Measurements from ENCODE around the gene AGBL4. TPM values are rescaled to one million over a fixed set of nuclear protein-coding genes. Genes with fewer than 3 reads are reported as not detected.

The AGBL4 gene
- total and polyA plus RNA-seq, 2 experiments from 2014 or later, result not detected

- WGBS, 2 experiments (ENCODE audit: low coverage in 1 of 2, low lambda C conversion rate in 2 of 2, missing lambda C conversion rate in 2 of 2), result 36 to 40% methylated on average over 7 of the region's 7 CpGs
- no peaks in the 10 kb centered on the region for H3K79me2 ChIP-seq (ENCODE audit: insufficient read depth)
- no peak overlapping the region for H2AFZ ChIP-seq
- H3K27me3 ChIP-seq (replicated peaks; ENCODE audit: insufficient read depth), result no peaks in the 10 kb centered on the region
- no peaks in the 10 kb centered on the region for H3K9me3 ChIP-seq (ENCODE audit: low read depth)
- H3K4me1 ChIP-seq (ENCODE audit: insufficient read depth), result no peaks in the 10 kb centered on the region
- no peak overlapping the region for H3K4me2 ChIP-seq (ENCODE audit: unreplicated experiment)
- no peaks in the 10 kb centered on the region for H3K9me2 ChIP-seq (ENCODE audit: insufficient read depth)
- no peak overlapping the region for H3K4me3 ChIP-seq
- H3K27ac ChIP-seq, result no peak overlapping the region
- no peak overlapping the region for H3K9ac ChIP-seq
- no peak for TF ChIP-seq EZH2 (IDR thresholded peaks at IDR 0.05; ENCODE audit: insufficient read depth, poor library complexity, severe bottlenecking)
- no peak for TF ChIP-seq EZH2phosphoT487 (IDR thresholded peaks at IDR 0.05; ENCODE audit: insufficient read depth, low read depth)
- no peak for DNase-seq
- H3K36me3 ChIP-seq (ENCODE audit: low read depth), result no peaks in the 10 kb centered on the region
- H4K20me1 ChIP-seq (ENCODE audit: insufficient read depth), result no peaks in the 10 kb centered on the region
- in situ Hi-C loops (cut with MboI), result no loop called here
- H3F3A ChIP-seq (ENCODE audit: insufficient read depth), result no peaks in the 10 kb centered on the region
Observed at GRCh38 chr1:48570568-48570967, 1453.2 kb downstream of the AGBL4 start.

GRCh38 chr1:48568501-48568900 is 1455.3 kb downstream of the AGBL4 start:
- Histone ChIP-seq H3K9me2 (ENCODE audit: insufficient read depth) (no peaks in the 10 kb centered on the region), H3K36me3 (ENCODE audit: low read depth) (no peaks in the 10 kb centered on the region), H3K27ac (no peak overlapping the region), H3K27me3 (replicated peaks; ENCODE audit: insufficient read depth) (no peaks in the 10 kb centered on the region), H2AFZ (no peak overlapping the region), H3K4me1 (ENCODE audit: insufficient read depth) (no peaks in the 10 kb centered on the region), H3K9ac (no peak overlapping the region), H4K20me1 (ENCODE audit: insufficient read depth) (no peaks in the 10 kb centered on the region), H3K4me3 (no peak overlapping the region), H3F3A (ENCODE audit: insufficient read depth) (no peaks in the 10 kb centered on the region), H3K79me2 (ENCODE audit: insufficient read depth) (no peaks in the 10 kb centered on the region), H3K9me3 (ENCODE audit: low read depth) (no peaks in the 10 kb centered on the region), H3K4me2 (ENCODE audit: unreplicated experiment) (no peak overlapping the region)
- in situ Hi-C loops (cut with MboI), result no loop called here
- WGBS, 2 experiments (ENCODE audit: low coverage in 1 of 2, low lambda C conversion rate in 2 of 2, missing lambda C conversion rate in 2 of 2), result 15 to 16% methylated on average over 2 of the region's 2 CpGs
- peak; percentile 9 for DNase-seq
- TF ChIP-seq EZH2 (IDR thresholded peaks at IDR 0.05; ENCODE audit: insufficient read depth, poor library complexity, severe bottlenecking) (no peak), EZH2phosphoT487 (IDR thresholded peaks at IDR 0.05; ENCODE audit: insufficient read depth, low read depth) (no peak)

GRCh38 chr1:48566492-48566891 is 1457.3 kb downstream of the AGBL4 start:
- in situ Hi-C loops (cut with MboI), result no loop called here
- Histone ChIP-seq H3K27ac (no peak overlapping the region), H3K27me3 (replicated peaks; ENCODE audit: insufficient read depth) (no peaks in the 10 kb centered on the region), H4K20me1 (ENCODE audit: insufficient read depth) (no peaks in the 10 kb centered on the region), H3K36me3 (ENCODE audit: low read depth) (no peaks in the 10 kb centered on the region), H3K9ac (no peak overlapping the region), H3K79me2 (ENCODE audit: insufficient read depth) (no peaks in the 10 kb centered on the region), H3K4me1 (ENCODE audit: insufficient read depth) (no peaks in the 10 kb centered on the region), H3K4me3 (no peak overlapping the region), H3K4me2 (ENCODE audit: unreplicated experiment) (no peak overlapping the region), H3K9me2 (ENCODE audit: insufficient read depth) (no peaks in the 10 kb centered on the region), H3F3A (ENCODE audit: insufficient read depth) (no peaks in the 10 kb centered on the region), H2AFZ (no peak overlapping the region), H3K9me3 (ENCODE audit: low read depth) (no peaks in the 10 kb centered on the region)
- TF ChIP-seq EZH2phosphoT487 (IDR thresholded peaks at IDR 0.05; ENCODE audit: insufficient read depth, low read depth), result no peak
- no peak for TF ChIP-seq EZH2 (IDR thresholded peaks at IDR 0.05; ENCODE audit: insufficient read depth, poor library complexity, severe bottlenecking)
- 8 to 10% methylated on average over 2 of the region's 2 CpGs for WGBS, 2 experiments (ENCODE audit: low coverage in 1 of 2, low lambda C conversion rate in 2 of 2, missing lambda C conversion rate in 2 of 2)
- no peak for DNase-seq

- Histone ChIP-seq H3K36me3 (ENCODE audit: low read depth) (no peaks in the 10 kb centered on the region), H3K9ac (no peak overlapping the region), H3K27ac (no peak overlapping the region), H3K9me3 (ENCODE audit: low read depth) (no peaks in the 10 kb centered on the region), H3K4me2 (ENCODE audit: unreplicated experiment) (no peak overlapping the region), H3K4me1 (ENCODE audit: insufficient read depth) (no peaks in the 10 kb centered on the region), H2AFZ (no peak overlapping the region), H3K27me3 (replicated peaks; ENCODE audit: insufficient read depth) (no peaks in the 10 kb centered on the region), H3K79me2 (ENCODE audit: insufficient read depth) (no peaks in the 10 kb centered on the region), H3K4me3 (no peak overlapping the region), H3F3A (ENCODE audit: insufficient read depth) (no peaks in the 10 kb centered on the region), H4K20me1 (ENCODE audit: insufficient read depth) (no peaks in the 10 kb centered on the region), H3K9me2 (ENCODE audit: insufficient read depth) (no peaks in the 10 kb centered on the region)
- DNase-seq, result no peak
- no peak for TF ChIP-seq EZH2 (IDR thresholded peaks at IDR 0.05; ENCODE audit: insufficient read depth, poor library complexity, severe bottlenecking)
- TF ChIP-seq EZH2phosphoT487 (IDR thresholded peaks at IDR 0.05; ENCODE audit: insufficient read depth, low read depth), result no peak
- in situ Hi-C loops (cut with MboI), result no loop called here
- WGBS, 2 experiments (ENCODE audit: low coverage in 1 of 2, low lambda C conversion rate in 2 of 2, missing lambda C conversion rate in 2 of 2), result 23 to 32% methylated on average over 1 of the region's 1 CpG
Observed at GRCh38 chr1:48563021-48563420, 1460.7 kb downstream of the AGBL4 start.

GRCh38 chr1:48561444-48561843 is 1462.3 kb downstream of the AGBL4 start:
- no peaks in the 10 kb centered on the region for H3F3A ChIP-seq (ENCODE audit: insufficient read depth)
- H3K9me3 ChIP-seq (ENCODE audit: low read depth), result no peaks in the 10 kb centered on the region
- 61 to 72% methylated on average over 1 of the region's 1 CpG for WGBS, 2 experiments (ENCODE audit: low coverage in 1 of 2, low lambda C conversion rate in 2 of 2, missing lambda C conversion rate in 2 of 2)
- no peak overlapping the region for H3K9ac ChIP-seq
- no peaks in the 10 kb centered on the region for H3K79me2 ChIP-seq (ENCODE audit: insufficient read depth)
- H3K4me3 ChIP-seq, result no peak overlapping the region
- H4K20me1 ChIP-seq (ENCODE audit: insufficient read depth), result no peaks in the 10 kb centered on the region
- H3K4me2 ChIP-seq (ENCODE audit: unreplicated experiment), result no peak overlapping the region
- TF ChIP-seq EZH2phosphoT487 (IDR thresholded peaks at IDR 0.05; ENCODE audit: insufficient read depth, low read depth), result no peak
- no peak for TF ChIP-seq EZH2 (IDR thresholded peaks at IDR 0.05; ENCODE audit: insufficient read depth, poor library complexity, severe bottlenecking)
- DNase-seq, result no peak
- no peaks in the 10 kb centered on the region for H3K4me1 ChIP-seq (ENCODE audit: insufficient read depth)
- H3K27ac ChIP-seq, result no peak overlapping the region
- no peaks in the 10 kb centered on the region for H3K36me3 ChIP-seq (ENCODE audit: low read depth)
- H2AFZ ChIP-seq, result no peak overlapping the region
- in situ Hi-C loops (cut with MboI), result no loop called here
- no peaks in the 10 kb centered on the region for H3K9me2 ChIP-seq (ENCODE audit: insufficient read depth)
- no peaks in the 10 kb centered on the region for H3K27me3 ChIP-seq (replicated peaks; ENCODE audit: insufficient read depth)

Data from GM23248 (cell line).